ENCODE results near the gene TEKTIP1.

TEKTIP1 gene

DNA sequence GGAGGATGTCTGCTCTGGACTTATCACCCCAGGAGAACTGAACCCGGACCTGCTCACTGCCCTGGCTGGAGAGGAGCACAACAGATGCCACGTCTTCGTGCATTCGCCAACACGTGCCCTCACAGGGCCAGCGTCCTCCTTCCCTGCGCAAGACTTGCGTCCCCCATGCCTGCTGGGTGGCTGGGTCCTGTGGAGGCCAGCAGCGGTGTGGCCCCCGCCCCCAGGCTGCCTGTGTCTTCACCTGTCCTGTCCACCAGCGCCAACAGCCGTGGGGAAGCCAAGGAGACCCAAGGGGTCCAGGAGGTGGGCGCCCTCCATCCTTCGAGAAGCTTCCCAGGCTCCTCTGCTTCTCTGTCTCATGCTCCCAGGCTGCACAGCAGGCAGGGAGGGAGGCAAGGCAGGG lies 3.4 kb upstream of the TEKTIP1 start:
- peaks cover 66% of the 10 kb centered on the region for H3K36me3 ChIP-seq (ENCODE audit: insufficient read depth, low read length)
- no peaks in the 10 kb centered on the region for H3F3A ChIP-seq (ENCODE audit: insufficient read depth, low read length)
- no peaks in the 10 kb centered on the region for H3K27me3 ChIP-seq (ENCODE audit: insufficient read depth, low read length)
- no peak for TF ChIP-seq EZH2 (IDR thresholded peaks at IDR 0.05; ENCODE audit: borderline replicate concordance, low read length)
- TF ChIP-seq, protein P1, sequence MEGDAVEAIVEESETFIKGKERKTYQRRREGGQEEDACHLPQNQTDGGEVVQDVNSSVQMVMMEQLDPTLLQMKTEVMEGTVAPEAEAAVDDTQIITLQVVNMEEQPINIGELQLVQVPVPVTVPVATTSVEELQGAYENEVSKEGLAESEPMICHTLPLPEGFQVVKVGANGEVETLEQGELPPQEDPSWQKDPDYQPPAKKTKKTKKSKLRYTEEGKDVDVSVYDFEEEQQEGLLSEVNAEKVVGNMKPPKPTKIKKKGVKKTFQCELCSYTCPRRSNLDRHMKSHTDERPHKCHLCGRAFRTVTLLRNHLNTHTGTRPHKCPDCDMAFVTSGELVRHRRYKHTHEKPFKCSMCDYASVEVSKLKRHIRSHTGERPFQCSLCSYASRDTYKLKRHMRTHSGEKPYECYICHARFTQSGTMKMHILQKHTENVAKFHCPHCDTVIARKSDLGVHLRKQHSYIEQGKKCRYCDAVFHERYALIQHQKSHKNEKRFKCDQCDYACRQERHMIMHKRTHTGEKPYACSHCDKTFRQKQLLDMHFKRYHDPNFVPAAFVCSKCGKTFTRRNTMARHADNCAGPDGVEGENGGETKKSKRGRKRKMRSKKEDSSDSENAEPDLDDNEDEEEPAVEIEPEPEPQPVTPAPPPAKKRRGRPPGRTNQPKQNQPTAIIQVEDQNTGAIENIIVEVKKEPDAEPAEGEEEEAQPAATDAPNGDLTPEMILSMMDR (IDR thresholded peaks at IDR 0.05; ENCODE audit: low read length) = no peak
- no peaks in the 10 kb centered on the region for H3K9me3 ChIP-seq (ENCODE audit: low read length)
- no peak overlapping the region for H3K27ac ChIP-seq (ENCODE audit: low read depth, low read length, poor library complexity, severe bottlenecking)
- no peak overlapping the region for H3K4me2 ChIP-seq (ENCODE audit: low read length)
- no peaks in the 10 kb centered on the region for H3K4me1 ChIP-seq (ENCODE audit: insufficient read depth, low read length, severe bottlenecking)
- H3K79me2 ChIP-seq (ENCODE audit: insufficient read depth, low read length) = no peaks in the 10 kb centered on the region
- H4K20me1 ChIP-seq (ENCODE audit: insufficient read depth, low read length) = no peaks in the 10 kb centered on the region
- H2AFZ ChIP-seq (ENCODE audit: low read length) = no peak overlapping the region
- no peak overlapping the region for H3K4me3 ChIP-seq (ENCODE audit: low read depth, low read length, poor library complexity, severe bottlenecking)
- H3K9me2 ChIP-seq (ENCODE audit: low read depth, low read length) = no peaks in the 10 kb centered on the region
- H3K9ac ChIP-seq (ENCODE audit: low read length) = no peak overlapping the region

DNA sequence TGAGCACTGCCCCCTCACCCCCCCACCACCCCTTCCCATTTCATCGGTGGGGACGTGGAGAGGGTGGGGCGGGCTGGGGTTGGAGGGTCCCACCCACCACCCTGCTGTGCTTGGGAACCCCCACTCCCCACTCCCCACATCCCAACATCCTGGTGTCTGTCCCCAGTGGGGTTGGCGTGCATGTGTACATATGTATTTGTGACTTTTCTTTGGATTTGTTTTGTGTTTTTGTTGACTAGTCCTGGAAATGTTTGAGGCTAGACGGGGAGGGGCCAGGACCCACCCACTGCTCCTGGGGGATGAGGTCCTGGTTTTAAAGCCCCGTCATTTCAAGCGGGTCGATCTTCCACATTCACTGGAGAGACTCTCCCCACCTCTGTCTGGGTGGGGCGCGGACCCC lies 3.0 kb upstream of the TEKTIP1 start:
- Histone ChIP-seq H3K9ac (ENCODE audit: low read length) (no peak overlapping the region), H3K9me2 (ENCODE audit: low read depth, low read length) (no peaks in the 10 kb centered on the region), H3K4me1 (ENCODE audit: insufficient read depth, low read length, severe bottlenecking) (no peaks in the 10 kb centered on the region), H3K27me3 (ENCODE audit: insufficient read depth, low read length) (no peaks in the 10 kb centered on the region), H3K4me2 (ENCODE audit: low read length) (no peak overlapping the region), H4K20me1 (ENCODE audit: insufficient read depth, low read length) (no peaks in the 10 kb centered on the region), H2AFZ (ENCODE audit: low read length) (no peak overlapping the region), H3K4me3 (ENCODE audit: low read depth, low read length, poor library complexity, severe bottlenecking) (no peak overlapping the region), H3K36me3 (ENCODE audit: insufficient read depth, low read length) (peaks cover 62% of the 10 kb centered on the region), H3K79me2 (ENCODE audit: insufficient read depth, low read length) (no peaks in the 10 kb centered on the region), H3K27ac (ENCODE audit: low read depth, low read length, poor library complexity, severe bottlenecking) (no peak overlapping the region), H3K9me3 (ENCODE audit: low read length) (no peaks in the 10 kb centered on the region), H3F3A (ENCODE audit: insufficient read depth, low read length) (no peaks in the 10 kb centered on the region)
- TF ChIP-seq, protein P1 (IDR thresholded peaks at IDR 0.05; ENCODE audit: low read length) = no peak
- no peak for TF ChIP-seq EZH2 (IDR thresholded peaks at IDR 0.05; ENCODE audit: borderline replicate concordance, low read length)

DNA sequence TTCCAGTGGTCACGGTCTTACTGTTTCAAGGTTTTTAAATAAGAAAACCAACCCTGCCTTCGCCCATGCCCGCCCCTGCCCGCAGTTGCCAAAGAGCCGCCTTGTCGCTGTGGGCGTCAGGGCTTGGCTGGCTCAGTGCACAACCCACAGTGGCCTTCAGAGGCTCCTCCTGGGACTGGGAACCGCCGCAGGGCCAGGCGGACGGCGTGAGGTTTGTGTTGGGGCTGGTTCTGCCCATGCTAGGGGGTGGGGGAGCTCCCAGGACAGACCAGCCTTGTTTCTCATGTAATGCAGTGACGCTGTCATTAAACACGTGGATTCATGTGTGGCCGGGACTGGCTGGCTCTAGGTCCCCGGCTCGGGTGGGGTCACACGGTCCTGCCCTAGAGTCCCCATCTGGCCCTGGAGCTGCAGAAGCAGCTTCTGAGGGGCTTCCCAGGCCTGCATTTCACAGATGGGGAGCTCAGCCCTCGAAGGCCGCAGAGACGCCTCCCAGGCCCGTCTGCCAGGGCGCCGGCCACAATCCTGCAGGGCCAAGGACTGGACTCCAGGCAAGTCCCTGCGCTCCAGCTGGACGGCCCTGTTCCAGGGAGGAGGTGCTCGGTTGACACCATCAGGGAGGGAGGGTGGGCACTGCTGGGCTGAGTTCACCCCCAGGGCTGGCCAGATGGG lies 2.4 kb upstream of the TEKTIP1 start:
- TF ChIP-seq, protein P1 (IDR thresholded peaks at IDR 0.05; ENCODE audit: low read length) = no peak
- TF ChIP-seq EZH2 (IDR thresholded peaks at IDR 0.05; ENCODE audit: borderline replicate concordance, low read length) = no peak
- no peaks in the 10 kb centered on the region for H3K9me3 ChIP-seq (ENCODE audit: low read length)
- no peak overlapping the region for H3K27ac ChIP-seq (ENCODE audit: low read depth, low read length, poor library complexity, severe bottlenecking)
- no peak overlapping the region for H2AFZ ChIP-seq (ENCODE audit: low read length)
- H4K20me1 ChIP-seq (ENCODE audit: insufficient read depth, low read length) = no peaks in the 10 kb centered on the region
- H3K4me3 ChIP-seq (ENCODE audit: low read depth, low read length, poor library complexity, severe bottlenecking) = no peak overlapping the region
- peaks cover 56% of the 10 kb centered on the region for H3K36me3 ChIP-seq (ENCODE audit: insufficient read depth, low read length)
- H3K27me3 ChIP-seq (ENCODE audit: insufficient read depth, low read length) = no peaks in the 10 kb centered on the region
- H3F3A ChIP-seq (ENCODE audit: insufficient read depth, low read length) = no peaks in the 10 kb centered on the region
- H3K79me2 ChIP-seq (ENCODE audit: insufficient read depth, low read length) = no peaks in the 10 kb centered on the region
- H3K9me2 ChIP-seq (ENCODE audit: low read depth, low read length) = no peaks in the 10 kb centered on the region
- H3K4me1 ChIP-seq (ENCODE audit: insufficient read depth, low read length, severe bottlenecking) = no peaks in the 10 kb centered on the region
- H3K4me2 ChIP-seq (ENCODE audit: low read length) = no peak overlapping the region
- no peak overlapping the region for H3K9ac ChIP-seq (ENCODE audit: low read length)
